ENCODE measurements around the gene SCAND1.
A peak's percentile ranks its signal among the peaks of the same experiment; 100 is the strongest.
"Not testable (repeated sequence)": the region's sequence is repeated elsewhere in the genome, so short reads cannot be mapped to it uniquely, and the experiment has no call there.

The SCAND1 gene

GRCh38 chr20:35954200-35954906 is at the start of gene SCAND1:
Gene SCAND1 (minus strand): TSS chr20:35954502. CDS start chr20:35954284, 218 bp downstream.
- Histone ChIP-seq H2AFZ (ENCODE audit: low read length) (0 out of 2 replicates have a peak within 1 kb of the TSS, but pooled peaks have one; percentile 4), H3K9me2 (ENCODE audit: low read depth, low read length) (no peaks in the 10 kb centered on the region), H3K4me2 (ENCODE audit: low read length) (peak within 1 kb of the TSS; percentile 88), H3F3A (ENCODE audit: insufficient read depth, low read length) (no peaks in the 10 kb centered on the region), H3K36me3 (ENCODE audit: insufficient read depth, low read length) (peaks cover 6% of the 10 kb centered on the region; the same call in 1 of the 2 replicates), H3K27me3 (ENCODE audit: insufficient read depth, low read length) (no peaks in the 10 kb centered on the region; the same call in 1 of the 2 replicates), H3K4me3 (ENCODE audit: low read depth, low read length, poor library complexity, severe bottlenecking) (peak within 1 kb of the TSS; percentile 94), H4K20me1 (ENCODE audit: insufficient read depth, low read length) (no peaks in the 10 kb centered on the region), H3K79me2 (ENCODE audit: insufficient read depth, low read length) (peaks cover 13% of the 10 kb centered on the region), H3K27ac (ENCODE audit: low read depth, low read length, poor library complexity, severe bottlenecking) (peak within 1 kb of the TSS; percentile 94), H3K9ac (ENCODE audit: low read length) (peak within 1 kb of the TSS; percentile 90), H3K9me3 (ENCODE audit: low read length) (no peaks in the 10 kb centered on the region), H3K4me1 (ENCODE audit: insufficient read depth, low read length, severe bottlenecking) (peaks cover 22% of the 10 kb centered on the region)
- TF ChIP-seq, protein P1, sequence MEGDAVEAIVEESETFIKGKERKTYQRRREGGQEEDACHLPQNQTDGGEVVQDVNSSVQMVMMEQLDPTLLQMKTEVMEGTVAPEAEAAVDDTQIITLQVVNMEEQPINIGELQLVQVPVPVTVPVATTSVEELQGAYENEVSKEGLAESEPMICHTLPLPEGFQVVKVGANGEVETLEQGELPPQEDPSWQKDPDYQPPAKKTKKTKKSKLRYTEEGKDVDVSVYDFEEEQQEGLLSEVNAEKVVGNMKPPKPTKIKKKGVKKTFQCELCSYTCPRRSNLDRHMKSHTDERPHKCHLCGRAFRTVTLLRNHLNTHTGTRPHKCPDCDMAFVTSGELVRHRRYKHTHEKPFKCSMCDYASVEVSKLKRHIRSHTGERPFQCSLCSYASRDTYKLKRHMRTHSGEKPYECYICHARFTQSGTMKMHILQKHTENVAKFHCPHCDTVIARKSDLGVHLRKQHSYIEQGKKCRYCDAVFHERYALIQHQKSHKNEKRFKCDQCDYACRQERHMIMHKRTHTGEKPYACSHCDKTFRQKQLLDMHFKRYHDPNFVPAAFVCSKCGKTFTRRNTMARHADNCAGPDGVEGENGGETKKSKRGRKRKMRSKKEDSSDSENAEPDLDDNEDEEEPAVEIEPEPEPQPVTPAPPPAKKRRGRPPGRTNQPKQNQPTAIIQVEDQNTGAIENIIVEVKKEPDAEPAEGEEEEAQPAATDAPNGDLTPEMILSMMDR (IDR thresholded peaks at IDR 0.05; ENCODE audit: low read length): peak; percentile 98
- TF ChIP-seq EZH2 (IDR thresholded peaks at IDR 0.05; ENCODE audit: borderline replicate concordance, low read length): no peak

- H3K9ac ChIP-seq (ENCODE audit: low read length): no peak overlapping the region
- no peak overlapping the region for H3K4me2 ChIP-seq (ENCODE audit: low read length)
- no peak overlapping the region for H3K4me3 ChIP-seq (ENCODE audit: low read depth, low read length, poor library complexity, severe bottlenecking)
- H3K4me1 ChIP-seq (ENCODE audit: insufficient read depth, low read length, severe bottlenecking): no peaks in the 10 kb centered on the region
- no peaks in the 10 kb centered on the region for H3K27me3 ChIP-seq (ENCODE audit: insufficient read depth, low read length)
- H3K9me3 ChIP-seq (ENCODE audit: low read length): peaks cover 3% of the 10 kb centered on the region; the same call in 1 of the 2 replicates
- no peak for TF ChIP-seq EZH2 (IDR thresholded peaks at IDR 0.05; ENCODE audit: borderline replicate concordance, low read length)
- TF ChIP-seq, protein P1 (IDR thresholded peaks at IDR 0.05; ENCODE audit: low read length): no peak
- no peaks in the 10 kb centered on the region for H3K9me2 ChIP-seq (ENCODE audit: low read depth, low read length)
- no peaks in the 10 kb centered on the region for H3K79me2 ChIP-seq (ENCODE audit: insufficient read depth, low read length)
- no peaks in the 10 kb centered on the region for H4K20me1 ChIP-seq (ENCODE audit: insufficient read depth, low read length)
- H3K27ac ChIP-seq (ENCODE audit: low read depth, low read length, poor library complexity, severe bottlenecking): no peak overlapping the region
- H2AFZ ChIP-seq (ENCODE audit: low read length): no peak overlapping the region
- no peaks in the 10 kb centered on the region for H3F3A ChIP-seq (ENCODE audit: insufficient read depth, low read length)
- H3K36me3 ChIP-seq (ENCODE audit: insufficient read depth, low read length): no peaks in the 10 kb centered on the region
These were observed 49.7 kb upstream of the SCAND1 start for GRCh38 chr20:36004045-36004444.

- TF ChIP-seq, protein P1 (IDR thresholded peaks at IDR 0.05; ENCODE audit: low read length): no peak
- no peak for TF ChIP-seq EZH2 (IDR thresholded peaks at IDR 0.05; ENCODE audit: borderline replicate concordance, low read length)
- no peak overlapping the region for H2AFZ ChIP-seq (ENCODE audit: low read length)
- no peak overlapping the region for H3K27ac ChIP-seq (ENCODE audit: low read depth, low read length, poor library complexity, severe bottlenecking)
- no peaks in the 10 kb centered on the region for H3K36me3 ChIP-seq (ENCODE audit: insufficient read depth, low read length)
- no peaks in the 10 kb centered on the region for H3K9me2 ChIP-seq (ENCODE audit: low read depth, low read length)
- H3K9ac ChIP-seq (ENCODE audit: low read length): no peak overlapping the region
- peaks cover 3% of the 10 kb centered on the region; the same call in 1 of the 2 replicates for H3K9me3 ChIP-seq (ENCODE audit: low read length)
- H3K4me3 ChIP-seq (ENCODE audit: low read depth, low read length, poor library complexity, severe bottlenecking): no peak overlapping the region
- H3F3A ChIP-seq (ENCODE audit: insufficient read depth, low read length): no peaks in the 10 kb centered on the region
- H3K4me2 ChIP-seq (ENCODE audit: low read length): no peak overlapping the region
- no peaks in the 10 kb centered on the region for H3K4me1 ChIP-seq (ENCODE audit: insufficient read depth, low read length, severe bottlenecking)
- no peaks in the 10 kb centered on the region for H3K27me3 ChIP-seq (ENCODE audit: insufficient read depth, low read length)
- H3K79me2 ChIP-seq (ENCODE audit: insufficient read depth, low read length): no peaks in the 10 kb centered on the region
- H4K20me1 ChIP-seq (ENCODE audit: insufficient read depth, low read length): no peaks in the 10 kb centered on the region
These were observed 48.6 kb upstream of the SCAND1 start for GRCh38 chr20:36002855-36003254.

- H3K4me1 ChIP-seq (ENCODE audit: insufficient read depth, low read length, severe bottlenecking); H3K27ac ChIP-seq (ENCODE audit: low read depth, low read length, poor library complexity, severe bottlenecking): not testable (repeated sequence)
These were observed 47.0 kb upstream of the SCAND1 start for GRCh38 chr20:36001331-36001730.

DNA sequence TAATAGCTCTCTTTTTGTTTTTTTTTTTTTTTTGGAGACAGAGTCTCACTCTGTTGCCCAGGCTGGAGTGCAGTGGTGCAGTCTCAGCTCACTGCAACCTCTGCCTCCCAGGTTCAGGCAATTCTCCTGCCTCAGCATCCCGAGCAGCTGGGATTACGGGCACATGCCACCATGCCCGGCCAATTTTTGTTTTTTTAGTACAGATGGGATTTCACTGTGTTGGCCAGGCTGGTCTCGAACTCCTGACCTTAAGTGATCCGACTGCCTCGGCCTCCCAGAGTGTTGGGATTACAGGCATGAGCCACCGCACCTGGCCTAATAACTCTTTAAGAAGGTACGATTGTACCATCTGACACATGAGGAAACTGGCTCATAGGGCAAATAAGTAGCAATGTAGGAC is 42.2 kb upstream of the SCAND1 start:
- H3K4me2 ChIP-seq (ENCODE audit: low read length); H2AFZ ChIP-seq (ENCODE audit: low read length); H3K9ac ChIP-seq (ENCODE audit: low read length); H3K4me3 ChIP-seq (ENCODE audit: low read depth, low read length, poor library complexity, severe bottlenecking); H3K9me2 ChIP-seq (ENCODE audit: low read depth, low read length); H3K4me1 ChIP-seq (ENCODE audit: insufficient read depth, low read length, severe bottlenecking); H3K79me2 ChIP-seq (ENCODE audit: insufficient read depth, low read length); H3F3A ChIP-seq (ENCODE audit: insufficient read depth, low read length); H3K9me3 ChIP-seq (ENCODE audit: low read length); H3K27ac ChIP-seq (ENCODE audit: low read depth, low read length, poor library complexity, severe bottlenecking); H3K36me3 ChIP-seq (ENCODE audit: insufficient read depth, low read length); H3K27me3 ChIP-seq (ENCODE audit: insufficient read depth, low read length); H4K20me1 ChIP-seq (ENCODE audit: insufficient read depth, low read length): not testable (repeated sequence)

More at GRCh38 chr20:36001331-36001730, 47.0 kb upstream of the SCAND1 start:
- H3K9me2 ChIP-seq (ENCODE audit: low read depth, low read length); H3F3A ChIP-seq (ENCODE audit: insufficient read depth, low read length); H3K79me2 ChIP-seq (ENCODE audit: insufficient read depth, low read length); H3K4me2 ChIP-seq (ENCODE audit: low read length); H2AFZ ChIP-seq (ENCODE audit: low read length); H4K20me1 ChIP-seq (ENCODE audit: insufficient read depth, low read length); H3K4me3 ChIP-seq (ENCODE audit: low read depth, low read length, poor library complexity, severe bottlenecking); H3K9me3 ChIP-seq (ENCODE audit: low read length); H3K9ac ChIP-seq (ENCODE audit: low read length); H3K36me3 ChIP-seq (ENCODE audit: insufficient read depth, low read length); H3K27me3 ChIP-seq (ENCODE audit: insufficient read depth, low read length): not testable (repeated sequence)

All from OCI-LY1 (cell line).